Lower leg skin (tissue), 4 donors: ENCODE results near the gene RPN2. TPM values are rescaled to one million over a fixed set of nuclear protein-coding genes. Genes with fewer than 3 reads are reported as not detected.

Experiments
- DNase-seq, 2 donors: peaks; one replicate each; pipeline ENCODE4 v3.0.0-alpha.2; 2019; ENCODE audit warnings: low spot score in 2 of 2
- H3K4me3 ChIP-seq: fragments of 200-600 bp; sonication (generic); 2 replicates; pipeline ENCODE4 v1.5.1; 2017; ENCODE audit warnings: mild to moderate bottlenecking, low read depth; ENCODE audit not compliant: poor library complexity, severe bottlenecking
- CTCF ChIP-seq, 3 donors: fragments of 450-650 bp; IDR thresholded peaks; one replicate each; pipeline ENCODE4 v1.5.1; 2016; ENCODE audit warnings: antibody characterized with exemption in 3 of 3, mild to moderate bottlenecking in 3 of 3, moderate library complexity in 2 of 3
- POLR2A ChIP-seq, 2 donors: fragments of 450-650 bp; IDR thresholded peaks; one replicate each; pipeline ENCODE4 v1.6.1; 2016 to 2017; ENCODE audit warnings: antibody characterized with exemption in 2 of 2, mild to moderate bottlenecking in 1 of 2, moderate library complexity in 1 of 2
- WGBS, 2 donors: methylation state at CpG; one replicate each; pipeline ENCODE4 v1.1.5; 2018; 5-methylcytosine and 5-hydroxymethylcytosine counted together
- intact Hi-C: fragments of 100-400 bp; cut with DNase I; formaldehyde crosslinking; loops from one replicate; pipeline ENCODE4 v1.15.0; 2023; ENCODE audit warnings: low total_unique reads
- total RNA-seq, 4 donors: library from RNA; depleted of rRNA; stranded (reverse); fragments of >200 nt; gene quantifications; one replicate each; pipeline ENCODE4 v1.1.0, GENCODE V29; 2016

Gene RPN2
- total RNA-seq, 4 donors from 2014 or later: 76.0 to 128 (median 102) TPM

- intact Hi-C loops: no loop called here
- no peak overlapping the region for H3K4me3 ChIP-seq
- DNase-seq: no peak
- TF ChIP-seq POLR2A (IDR thresholded peaks at IDR 0.05) (no peak), CTCF (IDR thresholded peaks at IDR 0.05) (no peak)
- 49 to 55% methylated on average over 7 to 9 of the region's 9 CpGs for WGBS, 2 donors
Observed at GRCh38 chr20:37257988-37258387, 78.9 kb downstream of the RPN2 start.

- intact Hi-C loops: no loop called here
- WGBS, 2 donors: 78 to 84% methylated on average over 11 of the region's 11 CpGs
- TF ChIP-seq POLR2A (IDR thresholded peaks at IDR 0.05): no peak
- DNase-seq: no peak
- H3K4me3 ChIP-seq: no peak overlapping the region
Observed at GRCh38 chr20:37259031-37259430, 79.9 kb downstream of the RPN2 start.

- no peak overlapping the region for H3K4me3 ChIP-seq
- WGBS, 2 donors: 76 to 78% methylated on average over 3 of the region's 3 CpGs
- intact Hi-C loops: no loop called here
- TF ChIP-seq POLR2A (IDR thresholded peaks at IDR 0.05): no peak
- TF ChIP-seq CTCF (IDR thresholded peaks at IDR 0.05): no peak
- DNase-seq: no peak
Observed at GRCh38 chr20:37259865-37260264, 80.7 kb downstream of the RPN2 start.

GRCh38 chr20:37260923-37261322, 81.8 kb downstream of the RPN2 start:
- intact Hi-C loops: no loop called here
- TF ChIP-seq CTCF (IDR thresholded peaks at IDR 0.05): no peak
- TF ChIP-seq POLR2A (IDR thresholded peaks at IDR 0.05): no peak
- DNase-seq: no peak
- H3K4me3 ChIP-seq: no peak overlapping the region
- WGBS, 2 donors: 73 to 83% methylated on average over 4 of the region's 4 CpGs

GRCh38 chr20:37261714-37262113, 82.6 kb downstream of the RPN2 start, which contains the start of gene GHRH:
GHRH (minus strand) TSS chr20:37261814; CDS start chr20:37256889, 4,925 bp downstream.
- no peak within 1 kb of the TSS for H3K4me3 ChIP-seq
- WGBS, 2 donors: 75 to 82% methylated on average over 9 of the region's 9 CpGs
- intact Hi-C loops: no loop called here
- TF ChIP-seq CTCF (IDR thresholded peaks at IDR 0.05): no peak
- no peak for DNase-seq

GRCh38 chr20:37262505-37262904, 83.4 kb downstream of the RPN2 start:
- TF ChIP-seq POLR2A (IDR thresholded peaks at IDR 0.05): no peak
- WGBS, 2 donors: 38 to 41% methylated on average over 8 of the region's 8 CpGs
- intact Hi-C loops: no loop called here
- H3K4me3 ChIP-seq: no peak overlapping the region
- no peak for DNase-seq

GRCh38 chr20:37263686-37264085, 84.6 kb downstream of the RPN2 start:
- H3K4me3 ChIP-seq: no peak overlapping the region
- intact Hi-C loops: no loop called here
- TF ChIP-seq CTCF (IDR thresholded peaks at IDR 0.05) (no peak), POLR2A (IDR thresholded peaks at IDR 0.05) (no peak)
- DNase-seq: no peak
- WGBS, 2 donors: 94 to 96% methylated on average over 6 of the region's 6 CpGs
